Smooth muscle cell (in vitro differentiated cells): ENCODE results near the gene TSHZ2. TPM values are rescaled to one million over a fixed set of nuclear protein-coding genes. Genes with fewer than 3 reads are reported as not detected.

ENCODE experiments used
- DNase-seq: peaks from one replicate; lab custom pipeline; 2025; ENCODE audit not compliant: unreplicated experiment; lab: John Stamatoyannopoulos, UW
- H2AFZ ChIP-seq: fragments of 200-600 bp; sonication (generic); 2 replicates; pipeline ENCODE4 v1.6.0; 2016; ENCODE audit warnings: antibody characterized with exemption, low read depth, mild to moderate bottlenecking
- H3F3A ChIP-seq: fragments of 200-600 bp; sonication (generic); 2 replicates; pipeline ENCODE4 v1.6.0; 2017; ENCODE audit warnings: antibody characterized with exemption, low read depth
- H3K27ac ChIP-seq: fragments of 200-600 bp; sonication (generic); 2 replicates; pipeline ENCODE4 v1.5.1; 2016; ENCODE audit warnings: low read depth, mild to moderate bottlenecking
- H3K27me3 ChIP-seq: fragments of 200-600 bp; sonication (generic); 2 replicates; pipeline ENCODE4 v1.6.1; 2016; ENCODE audit warnings: low read depth, mild to moderate bottlenecking
- H3K36me3 ChIP-seq: fragments of 200-600 bp; sonication (generic); 2 replicates; pipeline ENCODE4 v1.5.1; 2016; ENCODE audit warnings: low read depth
- H3K4me1 ChIP-seq: fragments of 200-600 bp; sonication (generic); 2 replicates; pipeline ENCODE4 v1.5.1; 2016; ENCODE audit warnings: low read depth
- H3K4me2 ChIP-seq: fragments of 200-600 bp; sonication (generic); 2 replicates; pipeline ENCODE4 v1.6.0; 2016; ENCODE audit warnings: mild to moderate bottlenecking
- H3K4me3 ChIP-seq: fragments of 200-600 bp; sonication (generic); 2 replicates; pipeline ENCODE4 v1.5.1; 2016; ENCODE audit warnings: mild to moderate bottlenecking
- H3K79me2 ChIP-seq: fragments of 200-600 bp; sonication (generic); 2 replicates; pipeline ENCODE4 v1.6.0; 2016; ENCODE audit warnings: low read depth, mild to moderate bottlenecking
- H3K9ac ChIP-seq: fragments of 200-600 bp; sonication (generic); 2 replicates; pipeline ENCODE4 v1.6.0; 2016; ENCODE audit warnings: low read depth
- H3K9me3 ChIP-seq: fragments of 200-600 bp; sonication (generic); replicated peaks from 2 replicates; pipeline ENCODE4 v1.5.1; 2016; ENCODE audit warnings: low read depth
- H4K20me1 ChIP-seq: fragments of 200-600 bp; sonication (generic); 2 replicates; pipeline ENCODE4 v1.6.0; 2016; ENCODE audit warnings: low read depth
- WGBS: methylation state at CpG from one replicate; pipeline ENCODE4 v1.1.7; 2016; ENCODE audit warnings: low lambda C conversion rate; 5-methylcytosine and 5-hydroxymethylcytosine counted together
- polyA plus RNA-seq: library from polyadenylated mRNA; unstranded; fragments of >200 nt; fragmentation: Nextera tagmentation; extraction: Ambion mirVana; gene quantifications from 2 replicates; pipeline ENCODE4 v1.2.1, GENCODE V29; 2016
- total RNA-seq: library from RNA; depleted of rRNA; stranded (reverse); fragments of >200 nt; gene quantifications from 2 replicates; pipeline ENCODE4 v1.2.3, GENCODE V29; 2014
- TF ChIP-seq, protein P1 (sequence below): fragments of 200-600 bp; sonication (generic); IDR thresholded peaks from 2 replicates; pipeline ENCODE4 v1.5.1; 2017; ENCODE audit warnings: borderline replicate concordance, mild to moderate bottlenecking, antibody characterized with exemption; ENCODE audit not compliant: insufficient read depth, poor library complexity, severe bottlenecking

Gene TSHZ2
- total and polyA plus RNA-seq, 2 experiments from 2014 or later, result 4.8 to 6.6 TPM

DNA sequence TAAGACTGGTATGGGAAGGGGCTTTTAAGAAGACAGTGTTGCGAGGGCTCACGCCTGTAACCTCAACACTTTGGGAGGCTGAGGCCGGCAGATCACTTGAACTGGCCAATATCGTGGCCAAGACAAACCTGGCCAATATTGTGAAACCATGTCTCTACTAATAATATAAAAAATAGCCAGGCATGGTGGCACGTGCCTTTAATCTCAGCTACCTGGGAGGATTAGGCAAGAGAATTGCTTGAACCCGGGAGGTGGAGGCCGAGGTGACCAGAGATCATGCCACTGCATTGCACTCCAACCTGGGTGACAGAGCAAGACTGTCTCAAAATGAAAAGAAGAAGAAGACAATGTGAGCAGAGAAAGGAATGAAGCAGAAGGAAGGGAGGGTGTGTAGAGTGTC, 242.2 kb downstream of the TSHZ2 start:
- TF ChIP-seq, protein P1, sequence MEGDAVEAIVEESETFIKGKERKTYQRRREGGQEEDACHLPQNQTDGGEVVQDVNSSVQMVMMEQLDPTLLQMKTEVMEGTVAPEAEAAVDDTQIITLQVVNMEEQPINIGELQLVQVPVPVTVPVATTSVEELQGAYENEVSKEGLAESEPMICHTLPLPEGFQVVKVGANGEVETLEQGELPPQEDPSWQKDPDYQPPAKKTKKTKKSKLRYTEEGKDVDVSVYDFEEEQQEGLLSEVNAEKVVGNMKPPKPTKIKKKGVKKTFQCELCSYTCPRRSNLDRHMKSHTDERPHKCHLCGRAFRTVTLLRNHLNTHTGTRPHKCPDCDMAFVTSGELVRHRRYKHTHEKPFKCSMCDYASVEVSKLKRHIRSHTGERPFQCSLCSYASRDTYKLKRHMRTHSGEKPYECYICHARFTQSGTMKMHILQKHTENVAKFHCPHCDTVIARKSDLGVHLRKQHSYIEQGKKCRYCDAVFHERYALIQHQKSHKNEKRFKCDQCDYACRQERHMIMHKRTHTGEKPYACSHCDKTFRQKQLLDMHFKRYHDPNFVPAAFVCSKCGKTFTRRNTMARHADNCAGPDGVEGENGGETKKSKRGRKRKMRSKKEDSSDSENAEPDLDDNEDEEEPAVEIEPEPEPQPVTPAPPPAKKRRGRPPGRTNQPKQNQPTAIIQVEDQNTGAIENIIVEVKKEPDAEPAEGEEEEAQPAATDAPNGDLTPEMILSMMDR, result no peak

DNA sequence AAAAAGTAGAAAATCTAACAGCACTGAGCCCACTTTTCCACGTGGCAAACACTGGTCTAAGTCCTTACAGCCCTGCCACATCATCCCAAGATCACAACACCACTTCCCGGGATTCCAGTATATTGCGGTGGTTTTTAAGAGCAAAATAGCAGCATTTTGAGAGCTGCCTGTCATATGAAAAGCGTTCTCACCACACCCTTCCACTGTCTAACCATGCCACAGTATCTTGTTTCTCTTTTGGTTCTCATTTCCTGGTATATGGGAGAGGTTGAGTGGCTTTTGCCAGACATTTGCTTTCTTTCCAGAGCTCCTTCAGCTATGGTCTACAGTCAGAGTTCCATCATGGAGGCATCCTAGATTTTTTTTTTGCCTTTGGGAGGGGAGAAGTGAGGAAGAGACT, 243.0 kb downstream of the TSHZ2 start:
- TF ChIP-seq, protein P1, result no peak
- Histone ChIP-seq H3K9ac (no peak overlapping the region), H3K9me3 (no peaks in the 10 kb centered on the region), H3K36me3 (no peaks in the 10 kb centered on the region), H3K27ac (no peak overlapping the region), H3K4me1 (peaks cover 12% of the 10 kb centered on the region), H3K79me2 (no peaks in the 10 kb centered on the region), H3K4me2 (no peak overlapping the region), H3F3A (no peaks in the 10 kb centered on the region), H3K27me3 (no peaks in the 10 kb centered on the region), H3K4me3 (no peak overlapping the region), H2AFZ (no peak overlapping the region), H4K20me1 (no peaks in the 10 kb centered on the region)
- DNase-seq, result no peak
- WGBS, result 78% methylated on average over 4 of the region's 4 CpGs

More for the DNA sequence above, 242.2 kb downstream of the TSHZ2 start:
- H3K4me2 ChIP-seq, result no peak overlapping the region
- DNase-seq, result no peak
- H3K36me3 ChIP-seq, result no peaks in the 10 kb centered on the region
- H3K79me2 ChIP-seq, result no peaks in the 10 kb centered on the region
- H4K20me1 ChIP-seq, result no peaks in the 10 kb centered on the region
- no peak overlapping the region for H3K27ac ChIP-seq
- H3F3A ChIP-seq, result no peaks in the 10 kb centered on the region
- H3K9ac ChIP-seq, result no peak overlapping the region
- H2AFZ ChIP-seq, result no peak overlapping the region
- no peaks in the 10 kb centered on the region for H3K27me3 ChIP-seq
- WGBS, result 92% methylated on average over 7 of the region's 7 CpGs
- H3K9me3 ChIP-seq, result no peaks in the 10 kb centered on the region
- H3K4me3 ChIP-seq, result no peak overlapping the region
- peaks cover 12% of the 10 kb centered on the region for H3K4me1 ChIP-seq

DNA sequence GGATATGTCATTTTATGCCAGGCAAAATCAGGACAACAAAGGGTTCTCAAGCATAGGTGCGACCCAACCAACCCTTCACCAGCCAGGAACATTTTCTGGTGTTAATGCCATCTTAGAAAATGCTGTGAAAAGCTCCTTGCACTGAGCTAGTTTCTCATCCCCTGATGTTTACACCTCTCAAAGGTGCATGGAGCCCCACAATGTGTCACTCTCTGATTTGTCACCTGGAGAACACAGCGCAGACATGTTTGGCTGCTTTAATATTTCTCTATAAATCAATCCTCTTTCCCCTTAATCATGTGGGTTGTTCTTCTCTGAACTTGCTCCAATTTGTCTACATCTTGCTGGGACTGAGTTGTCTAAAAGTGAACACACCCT, 244.3 kb downstream of the TSHZ2 start:
- TF ChIP-seq, protein P1, result no peak
- peak overlapping the region; percentile 61 for H3K4me2 ChIP-seq
- no peaks in the 10 kb centered on the region for H3K9me3 ChIP-seq
- H3K4me1 ChIP-seq, result peaks cover 6% of the 10 kb centered on the region
- H3K9ac ChIP-seq, result no peak overlapping the region
- no peak overlapping the region for H2AFZ ChIP-seq
- WGBS, result 96% methylated on average over 2 of the region's 2 CpGs
- no peaks in the 10 kb centered on the region for H3K36me3 ChIP-seq
- H3F3A ChIP-seq, result no peaks in the 10 kb centered on the region
- H3K4me3 ChIP-seq, result no peak overlapping the region
- no peaks in the 10 kb centered on the region for H3K79me2 ChIP-seq
- no peaks in the 10 kb centered on the region for H3K27me3 ChIP-seq
- H3K27ac ChIP-seq, result no peak overlapping the region
- DNase-seq, result no peak
- no peaks in the 10 kb centered on the region for H4K20me1 ChIP-seq

DNA sequence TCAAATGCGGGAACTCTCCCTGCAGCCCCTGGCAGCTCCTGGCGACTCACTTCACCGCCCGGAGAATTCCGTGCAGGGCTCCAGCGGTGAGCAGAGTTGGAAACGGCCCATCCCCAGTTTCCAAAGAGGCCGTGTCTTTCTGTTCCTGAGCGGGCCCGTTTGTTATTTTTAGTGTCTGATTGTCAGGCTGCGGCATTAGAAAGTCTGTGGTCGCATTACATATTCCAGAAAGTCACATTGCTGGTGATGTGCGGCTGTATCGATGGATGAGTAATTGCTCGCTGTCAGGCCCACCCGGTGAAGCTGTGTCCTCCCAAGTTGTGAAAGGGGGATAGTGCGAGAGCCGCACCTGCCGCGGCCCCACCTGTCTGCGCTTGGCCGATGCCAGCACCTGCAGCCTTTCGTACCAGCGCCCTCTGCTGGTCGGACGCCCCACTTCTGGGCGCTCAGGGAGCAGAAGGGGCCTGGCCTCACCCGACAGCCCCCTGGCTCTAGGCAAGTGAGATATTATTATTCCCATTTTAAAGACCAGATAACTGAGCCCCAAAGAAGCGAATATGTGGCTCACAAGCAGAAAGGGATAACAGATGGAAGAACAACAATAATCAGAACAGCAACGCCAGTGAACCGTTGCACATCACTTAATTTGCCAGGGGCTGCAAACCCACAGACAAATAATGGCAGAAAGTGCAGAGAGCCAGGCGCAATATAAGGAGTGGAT, 244.9 kb downstream of the TSHZ2 start:
- no peaks in the 10 kb centered on the region for H3F3A ChIP-seq
- TF ChIP-seq, protein P1, result peak; percentile 92
- H3K4me3 ChIP-seq, result no peak overlapping the region
- H2AFZ ChIP-seq, result no peak overlapping the region
- H3K4me1 ChIP-seq, result peaks cover 6% of the 10 kb centered on the region
- no peak overlapping the region for H3K9ac ChIP-seq
- H3K27ac ChIP-seq, result no peak overlapping the region
- H3K9me3 ChIP-seq, result no peaks in the 10 kb centered on the region
- no peaks in the 10 kb centered on the region for H4K20me1 ChIP-seq
- no peaks in the 10 kb centered on the region for H3K36me3 ChIP-seq
- 25% methylated on average over 32 of the region's 32 CpGs for WGBS
- peak overlapping the region; percentile 61 for H3K4me2 ChIP-seq
- peak; percentile 7 for DNase-seq
- no peaks in the 10 kb centered on the region for H3K27me3 ChIP-seq
- H3K79me2 ChIP-seq, result no peaks in the 10 kb centered on the region
